Fibroblast of skin of right biceps (primary cell): ENCODE measurements around the gene WNT7A.

ENCODE experiments used
- DNase-seq: peaks from one replicate; pipeline ENCODE4 v3.0.0-alpha.2; 2013

The WNT7A gene

GRCh38 chr3:13884851-13885703 lies 5.2 kb upstream of the WNT7A start:
- no peak for DNase-seq

- DNase-seq, result no peak
These were observed 3.8 kb upstream of the WNT7A start for GRCh38 chr3:13883681-13884080.

- no peak for DNase-seq
These were observed 3.0 kb upstream of the WNT7A start for GRCh38 chr3:13882876-13883275.

- no peak for DNase-seq
These were observed 1.9 kb upstream of the WNT7A start for GRCh38 chr3:13881536-13882410.

GRCh38 chr3:13880811-13881156 lies 913 bp upstream of the WNT7A start:
- DNase-seq, result no peak

GRCh38 chr3:13879102-13879945 lies 547 bp downstream of the WNT7A start:
- no peak for DNase-seq

GRCh38 chr3:13878281-13879101 lies 1.4 kb downstream of the WNT7A start:
- DNase-seq, result no peak

GRCh38 chr3:13877911-13878280 lies 2.0 kb downstream of the WNT7A start:
- DNase-seq, result no peak

GRCh38 chr3:13876451-13877100 lies 3.3 kb downstream of the WNT7A start:
- no peak for DNase-seq

GRCh38 chr3:13874891-13875290 lies 5.0 kb downstream of the WNT7A start:
- DNase-seq, result no peak

GRCh38 chr3:13873818-13874217 lies 6.1 kb downstream of the WNT7A start:
- DNase-seq, result no peak

- no peak for DNase-seq
These were observed 7.4 kb downstream of the WNT7A start for GRCh38 chr3:13872451-13872850.

GRCh38 chr3:13871791-13872190 lies 8.1 kb downstream of the WNT7A start:
- DNase-seq, result no peak

GRCh38 chr3:13870902-13871301 lies 9.0 kb downstream of the WNT7A start:
- no peak for DNase-seq

- no peak for DNase-seq
These were observed 10.0 kb downstream of the WNT7A start for GRCh38 chr3:13869761-13870343.

GRCh38 chr3:13868844-13869724 lies 10.8 kb downstream of the WNT7A start:
- no peak for DNase-seq

- no peak for DNase-seq
These were observed 12.1 kb downstream of the WNT7A start for GRCh38 chr3:13867732-13868131.

- no peak for DNase-seq
These were observed 13.6 kb downstream of the WNT7A start for GRCh38 chr3:13866041-13866965.

GRCh38 chr3:13865581-13865980 lies 14.3 kb downstream of the WNT7A start:
- DNase-seq, result no peak
